ENCODE measurements around the gene NCOA7.
A peak's percentile ranks its signal among the peaks of the same experiment; 100 is the strongest.

NCOA7 gene

DNA sequence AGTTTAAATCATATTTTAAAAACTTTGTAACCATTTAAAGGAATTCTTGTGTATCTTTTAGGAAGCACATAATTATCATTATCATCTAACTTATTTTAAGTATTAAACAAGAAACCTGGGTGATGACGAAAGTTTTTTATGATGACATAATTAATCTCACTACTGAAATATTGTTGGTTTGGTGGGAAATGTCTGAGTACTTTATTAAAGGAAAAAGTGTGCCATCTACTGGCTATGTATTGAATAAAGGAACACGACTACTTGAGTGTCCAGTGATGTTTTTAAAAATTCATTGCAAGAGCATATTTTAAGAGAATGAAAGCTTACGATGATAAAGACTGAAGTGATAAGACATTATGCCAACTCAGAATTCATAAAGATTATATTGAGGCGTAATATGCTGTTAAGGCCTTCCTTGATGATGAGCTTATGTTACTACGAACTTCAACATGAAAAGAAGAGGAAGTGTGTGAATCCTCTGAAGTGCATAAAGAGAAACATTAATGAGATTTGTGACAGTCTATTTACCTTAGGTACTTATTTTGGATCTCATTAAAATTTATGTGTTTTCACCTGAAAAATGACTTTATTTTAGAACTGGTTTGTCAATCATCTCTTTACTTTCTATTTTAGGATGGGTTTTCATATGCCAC, 183.6 kb downstream of the NCOA7 start:
- peak; percentile 84 for DNase-seq (ENCODE audit: low spot score)

DNA sequence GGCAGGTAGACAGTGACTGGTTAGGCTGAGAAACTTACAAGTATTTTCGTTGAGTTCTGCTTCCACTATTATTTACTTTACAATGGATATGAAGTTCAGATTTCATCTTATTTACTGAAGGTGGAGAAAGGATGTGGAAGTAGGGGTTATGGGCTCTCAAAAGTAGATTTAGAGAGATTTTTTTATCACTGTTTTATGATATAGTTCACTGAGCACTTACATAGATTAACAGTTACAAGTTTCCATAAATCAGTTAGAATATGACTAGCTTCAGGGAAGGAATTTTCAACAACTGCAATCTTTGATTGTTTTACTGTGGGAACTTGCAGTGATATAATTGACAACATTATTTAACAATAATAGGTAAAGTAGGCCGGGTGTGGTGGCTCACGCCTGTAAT, 188.3 kb downstream of the NCOA7 start:
- DNase-seq (ENCODE audit: low spot score): no peak
